Right atrium auricular region (tissue), 2 donors: ENCODE data around the gene HTR3C. TPM values are rescaled to one million over a fixed set of nuclear protein-coding genes. Genes with fewer than 3 reads are reported as not detected.
"Not testable (repeated sequence)": the region's sequence is repeated elsewhere in the genome, so short reads cannot be mapped to it uniquely, and the experiment has no call there.

Experiments
- DNase-seq: peaks from one replicate; pipeline ENCODE4 v3.0.0-alpha.2; 2019; ENCODE audit warnings: low spot score
- H3K27ac ChIP-seq, 2 donors: fragments of 200-600 bp; sonication (generic); 1 replicate in 1 of 2; 2 replicates in 1 of 2; pipeline ENCODE4 v1.5.1; 2016 to 2019
- H3K27me3 ChIP-seq, 2 donors: fragments of 200-600 bp; sonication (generic); one replicate each; pipeline versions ENCODE4 v1.5.1 to v1.6.0; 2017 to 2019
- H3K36me3 ChIP-seq: fragments of 200-600 bp; sonication (generic); one replicate; pipeline ENCODE4 v1.5.1; 2016
- H3K4me1 ChIP-seq, 2 donors: fragments of 200-600 bp; sonication (generic); one replicate each; pipeline versions ENCODE4 v1.5.1 to v1.6.0; 2017 to 2019
- H3K4me3 ChIP-seq, 2 donors: fragments of 200-600 bp; sonication (generic); 1 replicate in 1 of 2; 2 replicates in 1 of 2; pipeline ENCODE4 v1.5.1; 2017 to 2019; ENCODE audit warnings: mild to moderate bottlenecking in 1 of 2, moderate library complexity in 1 of 2
- H3K9me3 ChIP-seq, 2 donors: fragments of 200-600 bp; sonication (generic); one replicate each; pipeline ENCODE4 v1.5.1; 2019
- total RNA-seq, 2 donors: library from RNA; depleted of rRNA; stranded (reverse); fragments of >200 nt; gene quantifications; one replicate each; pipeline ENCODE4 v1.1.0, GENCODE V29; 2016
- TF ChIP-seq, protein P1 (sequence below), 2 donors: fragments of 200-600 bp; sonication (generic); IDR thresholded peaks; one replicate each; pipeline ENCODE4 v1.5.1; 2019; ENCODE audit warnings: antibody characterized with exemption in 2 of 2

The HTR3C gene
- total RNA-seq, 2 donors from 2014 or later = not detected

DNA sequence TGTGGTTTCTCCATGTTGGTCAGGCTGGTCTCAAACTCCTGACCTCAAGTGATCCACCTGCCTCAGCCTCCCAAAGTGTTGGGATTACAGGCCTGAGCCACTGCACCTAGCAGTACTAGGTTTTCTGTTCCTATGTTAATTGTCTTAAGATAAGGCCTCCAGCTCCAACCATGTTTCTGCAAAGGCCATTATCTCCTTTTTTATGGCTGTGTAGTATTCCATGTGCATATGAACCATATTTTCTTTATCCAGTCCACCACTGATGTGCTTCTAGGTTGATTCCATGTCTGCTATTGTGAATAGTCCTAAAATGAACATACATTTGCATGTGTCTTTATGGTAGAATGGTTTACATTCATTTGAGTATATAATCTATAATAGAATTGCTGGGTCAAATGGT lies 9.8 kb downstream of the HTR3C start:
- TF ChIP-seq, protein P1, sequence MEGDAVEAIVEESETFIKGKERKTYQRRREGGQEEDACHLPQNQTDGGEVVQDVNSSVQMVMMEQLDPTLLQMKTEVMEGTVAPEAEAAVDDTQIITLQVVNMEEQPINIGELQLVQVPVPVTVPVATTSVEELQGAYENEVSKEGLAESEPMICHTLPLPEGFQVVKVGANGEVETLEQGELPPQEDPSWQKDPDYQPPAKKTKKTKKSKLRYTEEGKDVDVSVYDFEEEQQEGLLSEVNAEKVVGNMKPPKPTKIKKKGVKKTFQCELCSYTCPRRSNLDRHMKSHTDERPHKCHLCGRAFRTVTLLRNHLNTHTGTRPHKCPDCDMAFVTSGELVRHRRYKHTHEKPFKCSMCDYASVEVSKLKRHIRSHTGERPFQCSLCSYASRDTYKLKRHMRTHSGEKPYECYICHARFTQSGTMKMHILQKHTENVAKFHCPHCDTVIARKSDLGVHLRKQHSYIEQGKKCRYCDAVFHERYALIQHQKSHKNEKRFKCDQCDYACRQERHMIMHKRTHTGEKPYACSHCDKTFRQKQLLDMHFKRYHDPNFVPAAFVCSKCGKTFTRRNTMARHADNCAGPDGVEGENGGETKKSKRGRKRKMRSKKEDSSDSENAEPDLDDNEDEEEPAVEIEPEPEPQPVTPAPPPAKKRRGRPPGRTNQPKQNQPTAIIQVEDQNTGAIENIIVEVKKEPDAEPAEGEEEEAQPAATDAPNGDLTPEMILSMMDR (IDR thresholded peaks at IDR 0.05) = no peak
- Histone ChIP-seq H3K27ac (no peak overlapping the region), H3K4me1 (no peaks in the 10 kb centered on the region), H3K4me3 (no peak overlapping the region), H3K36me3 (no peaks in the 10 kb centered on the region), H3K9me3 (no peaks in the 10 kb centered on the region), H3K27me3 (no peaks in the 10 kb centered on the region)
- no peak for DNase-seq

DNA sequence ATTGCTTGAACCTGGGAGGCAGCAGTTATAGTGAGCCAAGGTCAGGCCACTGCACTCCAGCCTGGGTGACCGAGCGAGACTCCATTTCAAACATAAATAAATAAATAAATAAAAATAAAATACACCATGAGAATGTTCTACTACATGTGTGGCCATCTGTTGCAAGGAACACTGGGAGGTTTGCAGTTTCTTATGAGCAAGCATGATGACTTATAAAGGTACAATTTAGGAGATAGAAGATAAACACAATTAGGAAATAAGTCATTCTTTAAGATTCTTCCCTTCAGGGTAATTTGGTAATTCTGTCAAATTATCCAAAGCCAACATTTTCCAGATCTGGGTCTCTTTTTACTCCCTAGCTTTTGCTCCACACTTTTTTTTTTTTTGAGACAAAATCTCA lies 13.4 kb downstream of the HTR3C start:
- H3K36me3 ChIP-seq = no peaks in the 10 kb centered on the region
- no peak overlapping the region for H3K27ac ChIP-seq
- no peaks in the 10 kb centered on the region for H3K4me1 ChIP-seq
- no peaks in the 10 kb centered on the region for H3K9me3 ChIP-seq
- no peaks in the 10 kb centered on the region for H3K27me3 ChIP-seq
- H3K4me3 ChIP-seq = no peak overlapping the region
- DNase-seq = no peak
- TF ChIP-seq, protein P1 (IDR thresholded peaks at IDR 0.05) = no peak

DNA sequence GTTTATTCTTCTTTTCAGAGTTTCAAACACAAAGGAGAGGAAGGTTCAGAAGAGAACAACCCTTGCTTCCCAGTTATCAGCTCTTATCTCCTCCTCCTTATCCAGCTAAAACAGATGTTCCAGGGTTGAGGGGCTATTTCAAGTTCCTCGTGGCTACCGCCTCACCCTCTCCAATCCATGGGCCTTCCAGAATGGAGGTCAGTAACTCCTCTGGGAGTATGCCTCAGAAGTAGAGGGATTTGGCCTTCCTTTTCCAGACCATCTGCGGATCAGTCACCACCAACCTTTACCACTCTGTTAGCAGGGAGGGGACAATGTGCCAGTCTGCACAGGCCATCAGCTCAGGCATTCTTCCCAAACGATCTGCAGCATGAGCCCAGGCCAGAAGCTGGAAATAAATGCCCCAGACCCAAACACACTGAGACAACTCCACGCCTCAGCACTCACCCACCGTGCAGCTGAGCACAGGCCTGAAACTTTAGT lies 14.8 kb downstream of the HTR3C start:
- H3K27me3 ChIP-seq = no peaks in the 10 kb centered on the region
- H3K4me3 ChIP-seq = no peak overlapping the region
- H3K9me3 ChIP-seq = no peaks in the 10 kb centered on the region
- no peak for DNase-seq
- TF ChIP-seq, protein P1 (IDR thresholded peaks at IDR 0.05) = no peak
- no peak overlapping the region for H3K27ac ChIP-seq
- no peaks in the 10 kb centered on the region for H3K36me3 ChIP-seq
- H3K4me1 ChIP-seq = no peaks in the 10 kb centered on the region

DNA sequence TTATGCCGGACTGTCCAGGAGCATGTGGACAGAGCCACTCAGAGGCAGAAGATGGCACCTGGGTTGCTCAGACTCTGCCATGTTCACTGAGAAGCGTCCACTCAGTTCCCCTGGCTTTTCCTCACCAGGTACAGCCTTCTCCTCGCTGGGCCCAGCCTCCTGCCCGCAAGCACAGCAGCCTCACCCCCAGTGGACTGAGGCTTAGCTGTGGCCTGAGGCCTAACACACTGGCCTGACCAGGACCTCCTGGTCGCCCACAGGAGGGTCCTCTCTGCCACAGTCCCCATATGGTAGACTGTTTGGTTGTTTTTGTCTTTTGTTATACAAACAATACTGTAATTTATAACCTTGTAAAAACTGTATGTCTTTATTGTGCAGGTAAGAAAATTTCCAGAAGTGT lies 15.5 kb downstream of the HTR3C start:
- no peak for DNase-seq
- Histone ChIP-seq H3K4me1 (no peaks in the 10 kb centered on the region), H3K27ac (no peak overlapping the region), H3K36me3 (no peaks in the 10 kb centered on the region), H3K27me3 (no peaks in the 10 kb centered on the region), H3K9me3 (no peaks in the 10 kb centered on the region), H3K4me3 (no peak overlapping the region)
- TF ChIP-seq, protein P1 (IDR thresholded peaks at IDR 0.05) = no peak

DNA sequence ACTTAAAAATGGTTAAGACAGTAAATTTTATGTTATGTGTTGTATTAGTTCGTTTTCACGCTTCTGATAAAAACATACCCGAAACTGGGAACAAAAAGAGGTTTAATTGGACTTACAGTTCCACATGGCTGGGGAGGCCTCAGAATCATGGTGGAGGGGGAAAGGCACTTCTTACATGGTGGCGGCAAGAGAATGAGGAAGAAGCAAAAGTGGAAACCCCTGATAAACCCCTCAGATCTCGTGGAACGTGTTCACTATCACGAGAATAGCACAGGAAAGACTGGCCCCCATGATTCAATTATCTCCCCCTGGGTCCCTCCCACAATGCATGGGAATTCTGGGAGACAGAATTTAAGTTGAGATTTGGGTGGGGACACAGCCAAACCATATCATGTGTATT lies 18.3 kb downstream of the HTR3C start:
- not testable (repeated sequence) for H3K27ac ChIP-seq, H3K36me3 ChIP-seq, H3K9me3 ChIP-seq, H3K4me3 ChIP-seq, H3K27me3 ChIP-seq, H3K4me1 ChIP-seq, DNase-seq

DNA sequence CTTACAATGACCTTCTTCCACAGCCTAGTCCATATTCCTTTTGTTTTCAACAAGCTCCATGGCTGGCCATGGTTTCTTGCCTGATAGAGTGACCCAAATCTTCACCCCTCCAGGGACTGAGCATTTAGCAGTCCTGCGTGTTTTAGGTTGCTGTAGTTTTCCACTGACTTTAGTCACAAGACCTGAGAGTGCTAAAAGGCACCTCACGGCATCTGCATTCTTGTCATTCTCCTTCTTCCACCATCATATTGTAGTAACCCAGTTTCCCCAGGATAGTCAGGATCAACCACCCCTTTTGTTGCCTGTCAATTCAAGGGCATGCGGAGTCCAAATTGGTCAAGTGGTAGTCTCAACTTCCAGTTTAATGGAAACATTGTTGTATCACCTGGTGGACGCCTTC lies 20.8 kb downstream of the HTR3C start:
- Histone ChIP-seq H3K27ac (no peak overlapping the region), H3K4me3 (no peak overlapping the region), H3K9me3 (no peaks in the 10 kb centered on the region), H3K27me3 (no peaks in the 10 kb centered on the region), H3K4me1 (no peaks in the 10 kb centered on the region), H3K36me3 (no peaks in the 10 kb centered on the region)
- no peak for DNase-seq
- TF ChIP-seq, protein P1 (IDR thresholded peaks at IDR 0.05) = no peak
